GM23338 (cell line): ENCODE results near the gene CLIC5. TPM values are rescaled to one million over a fixed set of nuclear protein-coding genes. Genes with fewer than 3 reads are reported as not detected.

ENCODE experiments used
- ATAC-seq: fragments of 200-7000 bp; cut with Tn5 transposase; 3 replicates; pipeline ENCODE4 v1.9.1; 2020
- DNase-seq: peaks from one replicate; pipeline ENCODE4 v3.0.0-alpha.2; 2015; ENCODE audit warnings: low spot score
- H2AFZ ChIP-seq: fragments of 200-600 bp; sonication (generic); 2 replicates; pipeline ENCODE4 v1.8.0; 2016; ENCODE audit warnings: antibody characterized with exemption, mild to moderate bottlenecking, moderate library complexity
- H3F3A ChIP-seq: fragments of 200-600 bp; sonication (generic); replicated peaks from 2 replicates; pipeline ENCODE4 v1.8.0; 2017; ENCODE audit warnings: antibody characterized with exemption, mixed run types, low read depth
- H3K27ac ChIP-seq: fragments of 200-600 bp; sonication (generic); 2 replicates; pipeline ENCODE4 v1.6.1; 2016; ENCODE audit warnings: low read depth
- H3K27me3 ChIP-seq: fragments of 200-600 bp; sonication (generic); 2 replicates; pipeline ENCODE4 v1.8.0; 2016; ENCODE audit warnings: mild to moderate bottlenecking, mixed run types, moderate library complexity; ENCODE audit not compliant: insufficient read depth
- H3K36me3 ChIP-seq: fragments of 200-600 bp; sonication (generic); 2 replicates; pipeline ENCODE4 v1.8.0; 2016; ENCODE audit warnings: mild to moderate bottlenecking; ENCODE audit not compliant: insufficient read depth
- H3K4me1 ChIP-seq: fragments of 200-600 bp; sonication (generic); 2 replicates; pipeline ENCODE4 v1.8.0; 2016; ENCODE audit warnings: mild to moderate bottlenecking, moderate library complexity; ENCODE audit not compliant: insufficient read depth
- H3K4me2 ChIP-seq: fragments of 200-600 bp; sonication (generic); 2 replicates; pipeline ENCODE4 v1.7.1; 2017; ENCODE audit warnings: mixed run types
- H3K4me3 ChIP-seq: fragments of 200-600 bp; sonication (generic); 2 replicates; pipeline ENCODE4 v1.6.1; 2016; ENCODE audit warnings: mixed run types
- H3K79me2 ChIP-seq: fragments of 200-600 bp; sonication (generic); replicated peaks from 2 replicates; pipeline ENCODE4 v1.8.0; 2017; ENCODE audit warnings: mild to moderate bottlenecking; ENCODE audit not compliant: insufficient read depth
- H3K9me2 ChIP-seq: fragments of 200-600 bp; sonication (generic); 2 replicates; pipeline ENCODE4 v1.8.0; 2017; ENCODE audit not compliant: insufficient read depth
- H4K20me1 ChIP-seq: fragments of 200-600 bp; sonication (generic); replicated peaks from 2 replicates; pipeline ENCODE4 v1.8.0; 2017; ENCODE audit warnings: mild to moderate bottlenecking; ENCODE audit not compliant: insufficient read depth
- H3K27ac Mint-ChIP-seq: 2 replicates; pipeline ENCODE4 v1.8.0; 2020; ENCODE audit warnings: inconsistent platforms, mild to moderate bottlenecking, moderate library complexity, mixed read lengths
- H3K27me3 Mint-ChIP-seq: 3 replicates; pipeline ENCODE4 v1.8.0; 2022; ENCODE audit warnings: low read depth, mild to moderate bottlenecking, moderate library complexity, mixed read lengths, inconsistent platforms; ENCODE audit not compliant: insufficient read depth, poor library complexity
- H3K36me3 Mint-ChIP-seq: 3 replicates; pipeline ENCODE4 v1.8.0; 2021; ENCODE audit warnings: low read depth, mild to moderate bottlenecking, inconsistent platforms, moderate library complexity, mixed read lengths
- H3K4me1 Mint-ChIP-seq: 3 replicates; pipeline ENCODE4 v1.8.0; 2020; ENCODE audit warnings: mild to moderate bottlenecking, inconsistent platforms, mixed read lengths
- H3K4me3 Mint-ChIP-seq: 3 replicates; pipeline ENCODE4 v1.8.0; 2021; ENCODE audit warnings: moderate library complexity, mild to moderate bottlenecking, inconsistent platforms, mixed read lengths
- H3K9me3 Mint-ChIP-seq: 3 replicates; pipeline ENCODE4 v1.8.0; 2020; ENCODE audit warnings: moderate library complexity, mild to moderate bottlenecking, inconsistent platforms, mixed read lengths
- EZH2 ChIP-seq: fragments of 200-600 bp; sonication (generic); IDR thresholded peaks from one replicate; pipeline ENCODE4 v1.8.0; 2017; ENCODE audit warnings: antibody characterized with exemption, mild to moderate bottlenecking, low read depth; ENCODE audit not compliant: unreplicated experiment
- EZH2phosphoT487 ChIP-seq: fragments of 200-600 bp; sonication (generic); IDR thresholded peaks from one replicate; pipeline ENCODE4 v1.8.1; 2018; ENCODE audit warnings: antibody characterized with exemption; ENCODE audit not compliant: unreplicated experiment
- JUNB ChIP-seq: IDR thresholded peaks from one replicate; pipeline ENCODE4 v1.6.1; 2016; ENCODE audit warnings: antibody characterized with exemption; ENCODE audit not compliant: unreplicated experiment
- ZNF114 ChIP-seq: fragments of 250-450 bp; sonication (Bioruptor Pico); IDR thresholded peaks from 2 replicates; pipeline ENCODE4 v1.5.0; 2020; ENCODE audit warnings: mild to moderate bottlenecking, moderate library complexity
- ZNF331 ChIP-seq: fragments of 250-450 bp; sonication (Bioruptor Pico); IDR thresholded peaks from 2 replicates; pipeline ENCODE4 v1.5.0; 2020; ENCODE audit warnings: low read depth, mild to moderate bottlenecking, moderate library complexity
- polyA plus RNA-seq: library from polyadenylated mRNA; unstranded; fragments of >200 nt; fragmentation: Nextera tagmentation; extraction: Ambion mirVana; gene quantifications from 2 replicates; pipeline ENCODE4 v1.2.1, GENCODE V29; 2016
- total RNA-seq: library from RNA; depleted of rRNA; stranded (reverse); fragments of >200 nt; shearing (Covaris generic); gene quantifications from 2 replicates; pipeline ENCODE4 v1.2.3, GENCODE V29; 2014
- TF ChIP-seq, protein P1 (sequence below): fragments of 250-450 bp; sonication (Bioruptor Pico); IDR thresholded peaks from 2 replicates; pipeline ENCODE4 v1.5.0; 2020; ENCODE audit warnings: mild to moderate bottlenecking, moderate library complexity
- TF ChIP-seq, protein P2 (sequence below): IDR thresholded peaks from one replicate; pipeline ENCODE4 v1.6.1; 2018; ENCODE audit warnings: antibody characterized with exemption; ENCODE audit not compliant: unreplicated experiment

CLIC5 gene
- total and polyA plus RNA-seq, 2 experiments from 2014 or later = 0.08 TPM; not detected in 1

DNA sequence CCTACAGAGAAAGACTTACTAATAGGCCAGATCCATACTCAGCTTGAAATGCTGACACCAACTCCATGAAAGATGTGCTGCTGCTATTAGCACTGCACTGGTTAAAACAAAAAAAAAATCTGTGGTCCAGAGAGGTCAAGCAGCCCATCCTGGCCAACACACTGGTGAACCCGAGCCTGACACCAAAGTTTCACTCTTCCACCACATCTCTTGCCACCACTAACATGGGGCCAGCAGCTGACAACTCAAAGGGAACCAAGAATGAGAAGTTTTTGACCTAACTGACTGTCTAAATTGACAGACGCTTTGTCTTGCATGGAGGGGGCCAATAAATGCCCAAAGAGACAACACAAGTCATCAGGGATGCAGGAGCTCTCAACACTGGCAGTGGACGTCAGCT lies 5.4 kb downstream of the CLIC5 start:
- Histone ChIP-seq H3K27ac (no peak overlapping the region), H3F3A (peaks cover 5% of the 10 kb centered on the region; the same call in 1 of the 2 replicates), H2AFZ (no peak overlapping the region), H3K36me3 (no peaks in the 10 kb centered on the region), H3K9me2 (peaks cover 8% of the 10 kb centered on the region; the same call in 1 of the 2 replicates), H3K79me2 (no peaks in the 10 kb centered on the region), H3K4me1 (peaks cover 21% of the 10 kb centered on the region), H3K4me3 (no peak overlapping the region), H3K4me2 (no peak overlapping the region), H4K20me1 (no peaks in the 10 kb centered on the region), H3K27me3 (peaks cover 15% of the 10 kb centered on the region)
- no peaks in the 10 kb centered on the region for H3K36me3 Mint-ChIP-seq
- no peak overlapping the region for H3K27ac Mint-ChIP-seq
- TF ChIP-seq, protein P1, sequence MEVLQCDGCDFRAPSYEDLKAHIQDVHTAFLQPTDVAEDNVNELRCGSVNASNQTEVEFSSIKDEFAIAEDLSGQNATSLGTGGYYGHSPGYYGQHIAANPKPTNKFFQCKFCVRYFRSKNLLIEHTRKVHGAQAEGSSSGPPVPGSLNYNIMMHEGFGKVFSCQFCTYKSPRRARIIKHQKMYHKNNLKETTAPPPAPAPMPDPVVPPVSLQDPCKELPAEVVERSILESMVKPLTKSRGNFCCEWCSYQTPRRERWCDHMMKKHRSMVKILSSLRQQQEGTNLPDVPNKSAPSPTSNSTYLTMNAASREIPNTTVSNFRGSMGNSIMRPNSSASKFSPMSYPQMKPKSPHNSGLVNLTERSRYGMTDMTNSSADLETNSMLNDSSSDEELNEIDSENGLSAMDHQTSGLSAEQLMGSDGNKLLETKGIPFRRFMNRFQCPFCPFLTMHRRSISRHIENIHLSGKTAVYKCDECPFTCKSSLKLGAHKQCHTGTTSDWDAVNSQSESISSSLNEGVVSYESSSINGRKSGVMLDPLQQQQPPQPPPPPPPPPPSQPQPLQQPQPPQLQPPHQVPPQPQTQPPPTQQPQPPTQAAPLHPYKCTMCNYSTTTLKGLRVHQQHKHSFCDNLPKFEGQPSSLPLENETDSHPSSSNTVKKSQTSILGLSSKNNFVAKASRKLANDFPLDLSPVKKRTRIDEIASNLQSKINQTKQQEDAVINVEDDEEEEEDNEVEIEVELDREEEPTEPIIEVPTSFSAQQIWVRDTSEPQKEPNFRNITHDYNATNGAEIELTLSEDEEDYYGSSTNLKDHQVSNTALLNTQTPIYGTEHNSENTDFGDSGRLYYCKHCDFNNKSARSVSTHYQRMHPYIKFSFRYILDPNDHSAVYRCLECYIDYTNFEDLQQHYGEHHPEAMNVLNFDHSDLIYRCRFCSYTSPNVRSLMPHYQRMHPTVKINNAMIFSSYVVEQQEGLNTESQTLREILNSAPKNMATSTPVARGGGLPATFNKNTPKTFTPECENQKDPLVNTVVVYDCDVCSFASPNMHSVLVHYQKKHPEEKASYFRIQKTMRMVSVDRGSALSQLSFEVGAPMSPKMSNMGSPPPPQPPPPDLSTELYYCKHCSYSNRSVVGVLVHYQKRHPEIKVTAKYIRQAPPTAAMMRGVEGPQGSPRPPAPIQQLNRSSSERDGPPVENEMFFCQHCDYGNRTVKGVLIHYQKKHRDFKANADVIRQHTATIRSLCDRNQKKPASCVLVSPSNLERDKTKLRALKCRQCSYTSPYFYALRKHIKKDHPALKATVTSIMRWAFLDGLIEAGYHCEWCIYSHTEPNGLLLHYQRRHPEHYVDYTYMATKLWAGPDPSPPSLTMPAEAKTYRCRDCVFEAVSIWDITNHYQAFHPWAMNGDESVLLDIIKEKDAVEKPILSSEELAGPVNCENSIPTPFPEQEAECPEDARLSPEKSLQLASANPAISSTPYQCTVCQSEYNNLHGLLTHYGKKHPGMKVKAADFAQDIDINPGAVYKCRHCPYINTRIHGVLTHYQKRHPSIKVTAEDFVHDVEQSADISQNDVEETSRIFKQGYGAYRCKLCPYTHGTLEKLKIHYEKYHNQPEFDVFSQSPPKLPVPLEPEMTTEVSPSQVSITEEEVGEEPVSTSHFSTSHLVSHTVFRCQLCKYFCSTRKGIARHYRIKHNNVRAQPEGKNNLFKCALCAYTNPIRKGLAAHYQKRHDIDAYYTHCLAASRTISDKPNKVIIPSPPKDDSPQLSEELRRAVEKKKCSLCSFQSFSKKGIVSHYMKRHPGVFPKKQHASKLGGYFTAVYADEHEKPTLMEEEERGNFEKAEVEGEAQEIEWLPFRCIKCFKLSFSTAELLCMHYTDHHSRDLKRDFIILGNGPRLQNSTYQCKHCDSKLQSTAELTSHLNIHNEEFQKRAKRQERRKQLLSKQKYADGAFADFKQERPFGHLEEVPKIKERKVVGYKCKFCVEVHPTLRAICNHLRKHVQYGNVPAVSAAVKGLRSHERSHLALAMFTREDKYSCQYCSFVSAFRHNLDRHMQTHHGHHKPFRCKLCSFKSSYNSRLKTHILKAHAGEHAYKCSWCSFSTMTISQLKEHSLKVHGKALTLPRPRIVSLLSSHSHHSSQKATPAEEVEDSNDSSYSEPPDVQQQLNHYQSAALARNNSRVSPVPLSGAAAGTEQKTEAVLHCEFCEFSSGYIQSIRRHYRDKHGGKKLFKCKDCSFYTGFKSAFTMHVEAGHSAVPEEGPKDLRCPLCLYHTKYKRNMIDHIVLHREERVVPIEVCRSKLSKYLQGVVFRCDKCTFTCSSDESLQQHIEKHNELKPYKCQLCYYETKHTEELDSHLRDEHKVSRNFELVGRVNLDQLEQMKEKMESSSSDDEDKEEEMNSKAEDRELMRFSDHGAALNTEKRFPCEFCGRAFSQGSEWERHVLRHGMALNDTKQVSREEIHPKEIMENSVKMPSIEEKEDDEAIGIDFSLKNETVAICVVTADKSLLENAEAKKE (CRISPR knock-in tag) = no peak
- TF ChIP-seq JUNB = no peak
- TF ChIP-seq, protein P2, sequence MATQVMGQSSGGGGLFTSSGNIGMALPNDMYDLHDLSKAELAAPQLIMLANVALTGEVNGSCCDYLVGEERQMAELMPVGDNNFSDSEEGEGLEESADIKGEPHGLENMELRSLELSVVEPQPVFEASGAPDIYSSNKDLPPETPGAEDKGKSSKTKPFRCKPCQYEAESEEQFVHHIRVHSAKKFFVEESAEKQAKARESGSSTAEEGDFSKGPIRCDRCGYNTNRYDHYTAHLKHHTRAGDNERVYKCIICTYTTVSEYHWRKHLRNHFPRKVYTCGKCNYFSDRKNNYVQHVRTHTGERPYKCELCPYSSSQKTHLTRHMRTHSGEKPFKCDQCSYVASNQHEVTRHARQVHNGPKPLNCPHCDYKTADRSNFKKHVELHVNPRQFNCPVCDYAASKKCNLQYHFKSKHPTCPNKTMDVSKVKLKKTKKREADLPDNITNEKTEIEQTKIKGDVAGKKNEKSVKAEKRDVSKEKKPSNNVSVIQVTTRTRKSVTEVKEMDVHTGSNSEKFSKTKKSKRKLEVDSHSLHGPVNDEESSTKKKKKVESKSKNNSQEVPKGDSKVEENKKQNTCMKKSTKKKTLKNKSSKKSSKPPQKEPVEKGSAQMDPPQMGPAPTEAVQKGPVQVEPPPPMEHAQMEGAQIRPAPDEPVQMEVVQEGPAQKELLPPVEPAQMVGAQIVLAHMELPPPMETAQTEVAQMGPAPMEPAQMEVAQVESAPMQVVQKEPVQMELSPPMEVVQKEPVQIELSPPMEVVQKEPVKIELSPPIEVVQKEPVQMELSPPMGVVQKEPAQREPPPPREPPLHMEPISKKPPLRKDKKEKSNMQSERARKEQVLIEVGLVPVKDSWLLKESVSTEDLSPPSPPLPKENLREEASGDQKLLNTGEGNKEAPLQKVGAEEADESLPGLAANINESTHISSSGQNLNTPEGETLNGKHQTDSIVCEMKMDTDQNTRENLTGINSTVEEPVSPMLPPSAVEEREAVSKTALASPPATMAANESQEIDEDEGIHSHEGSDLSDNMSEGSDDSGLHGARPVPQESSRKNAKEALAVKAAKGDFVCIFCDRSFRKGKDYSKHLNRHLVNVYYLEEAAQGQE = no peak
- TF ChIP-seq EZH2 = no peak
- TF ChIP-seq EZH2phosphoT487 = no peak
- no peak for TF ChIP-seq ZNF331 (CRISPR knock-in tag)
- no peak for TF ChIP-seq ZNF114
- no peak overlapping the region for H3K4me3 Mint-ChIP-seq
- ATAC-seq (no peak), DNase-seq (no peak)
- no peaks in the 10 kb centered on the region for H3K9me3 Mint-ChIP-seq
- peaks cover 28% of the 10 kb centered on the region for H3K27me3 Mint-ChIP-seq
- H3K4me1 Mint-ChIP-seq = peaks cover 34% of the 10 kb centered on the region
